Amygdala (tissue), 56 donors: ENCODE results near the gene PAK1.
"Not testable (repeated sequence)": the region's sequence is repeated elsewhere in the genome, so short reads cannot be mapped to it uniquely, and the experiment has no call there.

Source experiments
- DNase-seq, 56 donors: peaks; one replicate each; lab custom pipeline; 2025; lab: John Stamatoyannopoulos, UW

PAK1 gene

GRCh38 chr11:77320351-77320750 lies 153.5 kb downstream of the PAK1 start:
- DNase-seq: no peak

GRCh38 chr11:77318600-77318999 lies 155.3 kb downstream of the PAK1 start:
- DNase-seq: no peak

GRCh38 chr11:77316733-77317342 lies 157.1 kb downstream of the PAK1 start:
- DNase-seq: no peak

GRCh38 chr11:77312107-77312506 lies 161.8 kb downstream of the PAK1 start:
- no peak for DNase-seq

- DNase-seq: no peak
Observed at GRCh38 chr11:77311701-77312100, 162.2 kb downstream of the PAK1 start.

GRCh38 chr11:77310721-77311120 lies 163.2 kb downstream of the PAK1 start:
- DNase-seq: no peak

GRCh38 chr11:77309401-77310085 lies 164.4 kb downstream of the PAK1 start:
- DNase-seq: no peak

- DNase-seq: no peak
Observed at GRCh38 chr11:77308838-77309237, 165.1 kb downstream of the PAK1 start.

- no peak for DNase-seq
Observed at GRCh38 chr11:77303328-77303727, 170.6 kb downstream of the PAK1 start.

- DNase-seq: no peak
Observed at GRCh38 chr11:77302752-77303151, 171.1 kb downstream of the PAK1 start.

GRCh38 chr11:77301510-77301909 lies 172.4 kb downstream of the PAK1 start, which contains the start of gene GDPD4:
GDPD4 (minus strand) TSS chr11:77301686; CDS start chr11:77285137, 16,549 bp downstream.
- no peak for DNase-seq

GRCh38 chr11:77300695-77301094 lies 173.2 kb downstream of the PAK1 start:
- DNase-seq: no peak

- not testable (repeated sequence) for DNase-seq
Observed at GRCh38 chr11:77300028-77300427, 173.9 kb downstream of the PAK1 start.

- DNase-seq: no peak
Observed at GRCh38 chr11:77299528-77299993, 174.3 kb downstream of the PAK1 start.

- DNase-seq: no peak
Observed at GRCh38 chr11:77294040-77294439, 179.9 kb downstream of the PAK1 start.

- no peak for DNase-seq
Observed at GRCh38 chr11:77289737-77290136, 184.2 kb downstream of the PAK1 start.

- DNase-seq: no peak
Observed at GRCh38 chr11:77287615-77288273, 186.2 kb downstream of the PAK1 start.

GRCh38 chr11:77287136-77287535 lies 186.8 kb downstream of the PAK1 start:
- DNase-seq: no peak

GRCh38 chr11:77284476-77285468 lies 189.1 kb downstream of the PAK1 start:
- no peak for DNase-seq

- DNase-seq: no peak
Observed at GRCh38 chr11:77283101-77283500, 190.8 kb downstream of the PAK1 start.
